Measurements from ENCODE around the gene CYP4A22.
"Not testable (repeated sequence)": the region's sequence is repeated elsewhere in the genome, so short reads cannot be mapped to it uniquely, and the experiment has no call there.

The CYP4A22 gene

GRCh38 chr1:47186267-47187185, 49.3 kb downstream of the CYP4A22 start:
- no peak for DNase-seq

- no peak for DNase-seq
Measured at GRCh38 chr1:47187231-47187925, 50.1 kb downstream of the CYP4A22 start.

GRCh38 chr1:47187926-47188250, 50.6 kb downstream of the CYP4A22 start:
- no peak for DNase-seq

GRCh38 chr1:47188791-47189785, 51.8 kb downstream of the CYP4A22 start:
- no peak for DNase-seq

GRCh38 chr1:47189844-47190508, 52.7 kb downstream of the CYP4A22 start, which contains the start of gene PDZK1IP1:
TSS of gene PDZK1IP1 (minus strand) at chr1:47190036. CDS start at chr1:47189932, 104 bp downstream.
- DNase-seq, result no peak

GRCh38 chr1:47190509-47190855, 53.2 kb downstream of the CYP4A22 start:
- no peak for DNase-seq

GRCh38 chr1:47190857-47191256, 53.6 kb downstream of the CYP4A22 start:
- no peak for DNase-seq

GRCh38 chr1:47191940-47192457, 54.8 kb downstream of the CYP4A22 start:
- no peak for DNase-seq

GRCh38 chr1:47192458-47193384, 55.5 kb downstream of the CYP4A22 start:
- DNase-seq, result peak; percentile 56 to 67

- not testable (repeated sequence) for DNase-seq
Measured at GRCh38 chr1:47193496-47193895, 56.3 kb downstream of the CYP4A22 start.

- DNase-seq, result no peak
Measured at GRCh38 chr1:47194311-47194710, 57.1 kb downstream of the CYP4A22 start.

GRCh38 chr1:47195981-47196380, 58.7 kb downstream of the CYP4A22 start:
- DNase-seq, result not testable (repeated sequence)

- DNase-seq, result no peak
Measured at GRCh38 chr1:47196622-47197021, 59.4 kb downstream of the CYP4A22 start.

GRCh38 chr1:47198214-47198613, 61.0 kb downstream of the CYP4A22 start:
- DNase-seq, result no peak

All from CD4-positive, alpha-beta T cell treated with Interleukin-1 beta for 1 hour (primary cell).